DND-41 (cell line): ENCODE data around the gene MICU1.

Experiments used
- ATAC-seq: fragments of 200-7000 bp; cut with Tn5 transposase; 3 replicates; pipeline ENCODE4 v1.9.1; 2021; ENCODE audit warnings: low read depth; ENCODE audit not compliant: insufficient read depth
- DNase-seq: peaks from one replicate; pipeline ENCODE4 v3.0.0-alpha.2; 2020
- H2AFZ ChIP-seq: 2 replicates; pipeline ENCODE4 v1.6.0; 2012; ENCODE audit warnings: low read depth, low read length
- H3K27ac ChIP-seq: 2 replicates; pipeline ENCODE4 v1.5.1; 2012; ENCODE audit warnings: low read length, inconsistent platforms
- H3K27me3 ChIP-seq: fragments of 200-600 bp; sonication (generic); 2 replicates; pipeline ENCODE4 v1.6.0; 2012; ENCODE audit warnings: low read length, mild to moderate bottlenecking, inconsistent platforms; ENCODE audit not compliant: insufficient read depth, poor library complexity
- H3K36me3 ChIP-seq: 2 replicates; pipeline ENCODE4 v1.5.1; 2012; ENCODE audit warnings: low read length, inconsistent platforms; ENCODE audit not compliant: insufficient read depth
- H3K4me1 ChIP-seq: 2 replicates; pipeline ENCODE4 v1.5.1; 2012; ENCODE audit warnings: mild to moderate bottlenecking, low read length; ENCODE audit not compliant: insufficient read depth
- H3K4me2 ChIP-seq: 2 replicates; pipeline ENCODE4 v1.6.0; 2012; ENCODE audit warnings: mild to moderate bottlenecking, moderate library complexity, low read length, inconsistent platforms; ENCODE audit not compliant: insufficient read depth
- H3K4me3 ChIP-seq, 2 experiments: fragments of 200-600 bp in 1 of 2; shearing (Covaris generic) in 1 of 2; 2 replicates each; pipeline ENCODE4 v1.5.1; 2012 to 2016; ENCODE audit warnings: inconsistent platforms in 2 of 2, low read length in 2 of 2, mild to moderate bottlenecking in 2 of 2, low read depth in 1 of 2, moderate library complexity in 1 of 2
- H3K79me2 ChIP-seq: 2 replicates; pipeline ENCODE4 v1.6.0; 2012; ENCODE audit warnings: low read length, inconsistent platforms; ENCODE audit not compliant: insufficient read depth
- H3K9ac ChIP-seq: 2 replicates; pipeline ENCODE4 v1.6.0; 2012; ENCODE audit warnings: low read depth, mild to moderate bottlenecking, inconsistent platforms, low read length, moderate library complexity
- H3K9me3 ChIP-seq: 2 replicates; pipeline ENCODE4 v1.5.1; 2012; ENCODE audit warnings: low read length, moderate library complexity, mild to moderate bottlenecking, inconsistent platforms; ENCODE audit not compliant: insufficient read depth, severe bottlenecking
- H4K20me1 ChIP-seq: 2 replicates; pipeline ENCODE4 v1.6.0; 2012; ENCODE audit warnings: low read length; ENCODE audit not compliant: insufficient read depth
- EZH2 ChIP-seq: IDR thresholded peaks from 3 replicates; pipeline ENCODE4 v1.6.1; 2012; ENCODE audit warnings: borderline replicate concordance, low read depth, mild to moderate bottlenecking, moderate library complexity, low read length, inconsistent platforms; ENCODE audit not compliant: severe bottlenecking
- TF ChIP-seq, protein P1 (sequence below): IDR thresholded peaks from 2 replicates; pipeline ENCODE4 v1.5.1; 2012; ENCODE audit warnings: borderline replicate concordance, low read length, moderate library complexity, mild to moderate bottlenecking; ENCODE audit not compliant: poor library complexity, severe bottlenecking; ENCODE audit errors: extremely low read depth

Gene MICU1

DNA sequence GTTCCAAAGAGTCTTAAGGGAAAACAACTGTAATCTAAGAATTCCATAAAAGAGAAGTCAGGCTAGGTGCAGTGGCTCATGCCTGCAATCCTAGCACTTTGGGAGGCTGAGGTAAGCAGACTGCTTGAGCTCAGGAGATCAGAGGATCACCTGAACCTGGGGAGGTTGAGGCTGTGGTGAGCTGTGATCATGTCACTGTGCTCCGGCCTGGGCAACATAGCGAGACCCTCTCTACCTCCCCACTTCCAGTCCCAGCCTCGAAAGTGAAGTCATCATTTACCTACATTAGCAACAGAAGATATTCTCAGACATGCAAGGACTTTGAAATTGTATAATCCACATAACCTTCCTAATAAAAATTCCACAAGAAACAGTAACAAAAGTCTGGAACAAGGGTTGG is 141.4 kb downstream of the MICU1 start:
- no peaks in the 10 kb centered on the region for H4K20me1 ChIP-seq
- H3K27ac ChIP-seq, result no peak overlapping the region
- peaks cover 4% of the 10 kb centered on the region; the same call in 1 of the 2 replicates for H3K36me3 ChIP-seq
- no peaks in the 10 kb centered on the region for H3K79me2 ChIP-seq
- no peak overlapping the region for H3K9ac ChIP-seq
- DNase-seq, result no peak
- no peaks in the 10 kb centered on the region for H3K9me3 ChIP-seq
- TF ChIP-seq EZH2, result no peak
- TF ChIP-seq, protein P1, sequence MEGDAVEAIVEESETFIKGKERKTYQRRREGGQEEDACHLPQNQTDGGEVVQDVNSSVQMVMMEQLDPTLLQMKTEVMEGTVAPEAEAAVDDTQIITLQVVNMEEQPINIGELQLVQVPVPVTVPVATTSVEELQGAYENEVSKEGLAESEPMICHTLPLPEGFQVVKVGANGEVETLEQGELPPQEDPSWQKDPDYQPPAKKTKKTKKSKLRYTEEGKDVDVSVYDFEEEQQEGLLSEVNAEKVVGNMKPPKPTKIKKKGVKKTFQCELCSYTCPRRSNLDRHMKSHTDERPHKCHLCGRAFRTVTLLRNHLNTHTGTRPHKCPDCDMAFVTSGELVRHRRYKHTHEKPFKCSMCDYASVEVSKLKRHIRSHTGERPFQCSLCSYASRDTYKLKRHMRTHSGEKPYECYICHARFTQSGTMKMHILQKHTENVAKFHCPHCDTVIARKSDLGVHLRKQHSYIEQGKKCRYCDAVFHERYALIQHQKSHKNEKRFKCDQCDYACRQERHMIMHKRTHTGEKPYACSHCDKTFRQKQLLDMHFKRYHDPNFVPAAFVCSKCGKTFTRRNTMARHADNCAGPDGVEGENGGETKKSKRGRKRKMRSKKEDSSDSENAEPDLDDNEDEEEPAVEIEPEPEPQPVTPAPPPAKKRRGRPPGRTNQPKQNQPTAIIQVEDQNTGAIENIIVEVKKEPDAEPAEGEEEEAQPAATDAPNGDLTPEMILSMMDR, result no peak
- H2AFZ ChIP-seq, result no peak overlapping the region
- no peaks in the 10 kb centered on the region for H3K4me1 ChIP-seq
- no peaks in the 10 kb centered on the region for H3K27me3 ChIP-seq
- H3K4me2 ChIP-seq, result no peak overlapping the region
- H3K4me3 ChIP-seq, result no peak overlapping the region
- ATAC-seq, result no peak

DNA sequence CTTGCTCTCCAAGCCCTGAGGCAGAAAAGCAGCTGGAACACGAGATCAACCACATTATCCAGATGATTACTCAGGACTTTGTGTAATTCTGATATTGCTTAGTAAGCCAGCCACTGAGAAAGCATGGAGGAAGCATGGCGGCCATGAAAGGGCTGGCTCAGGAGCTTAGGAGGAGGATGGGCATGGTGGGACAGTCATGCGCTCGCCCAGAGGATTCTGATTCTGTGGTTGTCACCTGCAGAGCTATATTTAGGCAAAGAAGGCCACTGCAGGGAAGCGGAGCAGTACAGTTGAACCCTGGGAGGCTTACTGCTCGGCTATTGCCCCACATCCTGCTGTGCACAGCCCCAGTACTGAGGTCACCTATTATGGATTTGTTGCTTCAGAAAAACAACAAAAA is 142.4 kb downstream of the MICU1 start:
- Histone ChIP-seq H3K4me3 (no peak overlapping the region), H3K9me3 (no peaks in the 10 kb centered on the region), H3K4me2 (no peak overlapping the region), H3K79me2 (no peaks in the 10 kb centered on the region), H4K20me1 (no peaks in the 10 kb centered on the region), H3K9ac (no peak overlapping the region), H3K4me1 (no peaks in the 10 kb centered on the region), H3K27ac (no peak overlapping the region), H3K27me3 (no peaks in the 10 kb centered on the region), H2AFZ (no peak overlapping the region), H3K36me3 (peaks cover 4% of the 10 kb centered on the region; the same call in 1 of the 2 replicates)
- DNase-seq (peak; percentile 8), ATAC-seq (no peak)
- no peak for TF ChIP-seq EZH2
- TF ChIP-seq, protein P1, result no peak

DNA sequence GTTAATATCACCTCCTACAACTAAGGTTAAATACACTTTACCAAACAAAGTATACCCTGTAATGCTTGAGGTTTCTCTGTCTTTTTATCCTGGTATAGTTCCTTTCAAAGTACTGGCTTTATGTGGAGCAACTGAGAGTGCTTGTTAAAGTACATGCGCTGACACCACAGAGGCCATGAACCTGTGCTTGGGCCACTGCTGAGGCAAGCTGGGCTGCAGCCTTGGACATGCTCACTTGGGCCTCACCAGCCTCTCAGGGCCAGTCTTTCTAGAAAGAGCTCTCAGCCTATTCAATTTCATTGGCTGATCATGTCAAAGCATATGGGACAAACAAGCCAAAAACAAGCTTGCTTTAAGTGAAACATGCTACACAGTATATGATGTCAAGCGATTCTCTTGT is 145.0 kb downstream of the MICU1 start:
- ATAC-seq (no peak), DNase-seq (no peak)
- Histone ChIP-seq H3K4me3 (no peak overlapping the region), H3K4me1 (no peaks in the 10 kb centered on the region), H3K27ac (no peak overlapping the region), H4K20me1 (no peaks in the 10 kb centered on the region), H3K27me3 (no peaks in the 10 kb centered on the region), H3K4me2 (no peak overlapping the region), H3K9me3 (no peaks in the 10 kb centered on the region), H3K9ac (no peak overlapping the region), H2AFZ (no peak overlapping the region), H3K36me3 (peaks cover 13% of the 10 kb centered on the region), H3K79me2 (no peaks in the 10 kb centered on the region)
- TF ChIP-seq, protein P1, result no peak
- no peak for TF ChIP-seq EZH2

DNA sequence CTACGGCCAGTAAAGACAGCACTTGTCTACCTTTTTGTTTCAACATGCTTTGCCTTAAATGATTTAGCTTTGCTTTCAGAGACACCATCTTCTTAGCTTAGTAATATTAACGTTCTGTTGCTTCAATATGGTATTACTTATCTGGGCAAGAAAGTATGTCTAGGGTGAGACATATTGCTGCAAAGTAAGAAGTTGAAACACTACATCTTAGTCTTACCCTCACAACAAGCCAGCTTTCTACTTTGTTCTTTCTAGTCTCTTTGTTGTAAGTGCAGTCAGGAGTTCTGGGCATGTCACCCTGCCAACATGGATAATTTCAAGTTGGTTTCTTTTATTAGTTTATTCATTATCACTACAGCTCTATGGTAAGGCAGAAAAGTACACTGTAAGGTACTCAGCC is 148.4 kb downstream of the MICU1 start:
- H3K4me2 ChIP-seq, result no peak overlapping the region
- no peak for ATAC-seq
- H2AFZ ChIP-seq, result no peak overlapping the region

More for the DNA sequence above, 148.4 kb downstream of the MICU1 start:
- Histone ChIP-seq H3K9ac (no peak overlapping the region), H3K4me1 (no peaks in the 10 kb centered on the region), H3K27me3 (no peaks in the 10 kb centered on the region), H3K4me3 (no peak overlapping the region), H3K9me3 (no peaks in the 10 kb centered on the region), H3K79me2 (no peaks in the 10 kb centered on the region), H4K20me1 (no peaks in the 10 kb centered on the region), H3K36me3 (peaks cover 20% of the 10 kb centered on the region), H3K27ac (no peak overlapping the region)
- TF ChIP-seq, protein P1, result no peak
- DNase-seq, result no peak
